DND-41 (cell line): ENCODE data around the gene MINDY4.

Experiments used
- CTCF ChIP-seq: IDR thresholded peaks from 2 replicates; pipeline ENCODE4 v1.5.1; 2012; ENCODE audit warnings: borderline replicate concordance, low read length, moderate library complexity, mild to moderate bottlenecking; ENCODE audit not compliant: poor library complexity, severe bottlenecking; ENCODE audit errors: extremely low read depth
- EZH2 ChIP-seq: IDR thresholded peaks from 3 replicates; pipeline ENCODE4 v1.6.1; 2012; ENCODE audit warnings: borderline replicate concordance, low read depth, mild to moderate bottlenecking, moderate library complexity, low read length, inconsistent platforms; ENCODE audit not compliant: severe bottlenecking

- TF ChIP-seq CTCF = no peak
- no peak for TF ChIP-seq EZH2
These were observed 19.4 kb upstream of the MINDY4 start, which contains the start of gene INMT for GRCh38 chr7:30751696-30752273.
